ENCODE measurements around the gene SLC5A6.

- TF ChIP-seq POLR2A (IDR thresholded peaks at IDR 0.05; ENCODE audit: low read length) (no peak), GATA1 (IDR thresholded peaks at IDR 0.05; ENCODE audit: low read depth, low read length) (no peak)
Measured at GRCh38 chr2:27158468-27158867, 53.6 kb downstream of the SLC5A6 start.

All from erythroblast (primary cell).